Measurements from ENCODE around the gene ZNF236. TPM values are rescaled to one million over a fixed set of nuclear protein-coding genes. Genes with fewer than 3 reads are reported as not detected.
"Not testable (repeated sequence)": the region's sequence is repeated elsewhere in the genome, so short reads cannot be mapped to it uniquely, and the experiment has no call there.

Gene ZNF236
- total and polyA plus RNA-seq, 2 of the 8 experiments (the other 6 are each of a cell fraction or from before 2014, with no cell fraction given): 6.7 to 14.5 TPM

- peaks cover 11% of the 10 kb centered on the region; the same call in 1 of the 2 replicates for H3K23me2 ChIP-seq (ENCODE audit: low read depth, low read length)
- H2AFZ ChIP-seq (ENCODE audit: low read length); H2BK5ac ChIP-seq (ENCODE audit: low read depth, low read length); H4K20me1 ChIP-seq (replicated peaks in 1 of 2; ENCODE audit: control insufficient read depth in 1 of 2, insufficient read depth in 2 of 2, low read length in 2 of 2); H3K4ac ChIP-seq (replicated peaks; ENCODE audit: insufficient read length, low read depth, low read length); H3K4me3 ChIP-seq (ENCODE audit: extremely low read depth in 1 of 4, insufficient read depth in 2 of 4, low read depth in 3 of 4, low read length in 4 of 4); POLR2A ChIA-PET (ENCODE audit: partially characterized antibody); H2BK120ac ChIP-seq (replicated peaks; ENCODE audit: low read depth, low read length); H3K27ac ChIP-seq (ENCODE audit: low read depth, low read length); H4K5ac ChIP-seq (ENCODE audit: insufficient read length, low read depth, low read length); H3K79me1 ChIP-seq (ENCODE audit: low read depth, low read length); H2BK15ac ChIP-seq (ENCODE audit: low read length); DNase-seq (ENCODE audit: low read depth in 1 of 2, low spot score in 2 of 2); H3K9me3 ChIP-seq (ENCODE audit: insufficient read depth in 2 of 2, low read depth in 1 of 2, low read length in 1 of 2); H3K23ac ChIP-seq (ENCODE audit: insufficient read length); H3K18ac ChIP-seq (ENCODE audit: extremely low read depth, low read length); H3K9ac ChIP-seq (replicated peaks in 1 of 4; ENCODE audit: extremely low read depth in 1 of 4, low read depth in 3 of 4, low read length in 3 of 4); H4K8ac ChIP-seq (ENCODE audit: extremely low read depth, insufficient read depth, low read length); H3K4me1 ChIP-seq (replicated peaks in 1 of 4; ENCODE audit: control insufficient read depth in 3 of 4, insufficient read depth in 4 of 4, low read length in 3 of 4); H3K14ac ChIP-seq (ENCODE audit: insufficient read length); CTCF ChIA-PET (ENCODE audit: partially characterized antibody); H4K91ac ChIP-seq (replicated peaks; ENCODE audit: insufficient read length, low read length); H2BK12ac ChIP-seq (ENCODE audit: low read depth, low read length); H3K27me3 ChIP-seq (replicated peaks in 1 of 4; ENCODE audit: control insufficient read depth in 3 of 4, extremely low read depth in 1 of 4, insufficient read depth in 3 of 4, low read length in 3 of 4); H3K4me2 ChIP-seq (ENCODE audit: insufficient read depth in 1 of 2, low read depth in 2 of 2, low read length in 2 of 2); H3K36me3 ChIP-seq (ENCODE audit: control insufficient read depth in 2 of 4, insufficient read depth in 4 of 4, low read length in 3 of 4); H2BK20ac ChIP-seq (ENCODE audit: low read length); FAIRE-seq; H3K56ac ChIP-seq (replicated peaks; ENCODE audit: insufficient read length, low read depth, low read length); H2AK5ac ChIP-seq (ENCODE audit: low read depth, low read length); H3K79me2 ChIP-seq (ENCODE audit: control insufficient read depth in 1 of 2, insufficient read depth in 2 of 2, low read length in 2 of 2): not testable (repeated sequence)
Measured at GRCh38 chr18:77018650-77019049, 196.3 kb downstream of the ZNF236 start.

All from H1 (cell line).